ENCODE measurements around the gene TSPAN4.
A peak's percentile ranks its signal among the peaks of the same experiment; 100 is the strongest.

Gene TSPAN4

GRCh38 chr11:808427-809286, 34.0 kb upstream of the TSPAN4 start:
- DNase-seq = peak; percentile 68

DNA sequence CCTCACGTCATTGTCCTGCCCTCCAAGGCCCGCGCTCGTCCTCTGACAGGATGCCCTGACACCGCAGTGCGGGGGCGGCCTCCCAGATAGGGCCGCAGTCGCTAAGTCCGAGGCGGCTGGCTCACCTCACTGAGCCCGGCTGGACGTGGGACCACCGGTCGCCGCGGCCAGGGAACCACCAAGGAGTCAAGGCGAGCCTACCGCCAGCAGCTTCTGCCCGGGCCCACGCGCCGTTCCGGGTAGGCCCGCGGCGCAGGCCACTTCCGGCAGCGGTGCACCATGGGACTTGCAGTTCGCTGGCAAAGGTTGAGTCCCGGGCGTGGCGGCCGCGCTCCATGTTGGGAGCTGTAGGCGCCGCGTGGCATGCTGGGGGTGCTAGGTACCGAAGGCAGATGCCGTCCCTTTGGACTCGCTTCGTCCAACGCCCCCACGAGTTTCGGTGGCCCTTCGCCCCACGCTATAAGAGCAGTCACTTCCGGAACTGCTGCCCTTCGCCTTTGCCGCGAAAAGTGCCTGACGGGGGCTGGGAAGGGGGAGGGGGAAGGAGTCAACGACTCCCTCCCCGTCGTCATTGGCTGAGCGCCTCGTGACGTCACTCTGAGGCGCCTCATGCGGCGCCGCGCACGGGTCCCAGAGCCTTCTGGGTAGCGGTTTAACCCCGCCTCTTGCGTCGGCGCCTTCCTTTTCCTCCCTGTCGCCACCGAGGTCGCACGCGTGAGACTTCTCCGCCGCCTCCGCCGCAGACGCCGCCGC, 33.2 kb upstream of the TSPAN4 start, which contains the start of gene RPLP2:
TSS of gene RPLP2 (plus strand) at position 681 of the 753 bp plus-strand sequence. CDS start 268 bp downstream, outside the sequence.
- DNase-seq = peak; percentile 97

GRCh38 chr11:810040-810567, 32.5 kb upstream of the TSPAN4 start:
- DNase-seq = no peak

- no peak for DNase-seq
Measured at GRCh38 chr11:811446-812245, 31.0 kb upstream of the TSPAN4 start.

DNA sequence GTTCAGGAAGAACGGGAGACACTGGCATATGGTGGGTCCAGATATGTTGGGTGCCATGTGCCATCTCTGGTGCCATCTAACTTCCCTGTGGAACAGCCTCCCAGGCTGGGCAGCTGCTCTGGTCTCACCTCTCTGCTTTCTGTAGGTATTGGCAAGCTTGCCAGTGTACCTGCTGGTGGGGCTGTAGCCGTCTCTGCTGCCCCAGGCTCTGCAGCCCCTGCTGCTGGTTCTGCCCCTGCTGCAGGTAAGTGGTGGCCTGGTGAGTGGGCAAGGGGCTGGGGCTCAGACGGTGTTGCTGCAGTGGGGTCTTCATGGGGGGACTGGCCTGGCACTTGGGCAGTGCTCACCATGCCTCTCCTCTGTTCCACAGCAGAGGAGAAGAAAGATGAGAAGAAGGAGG, 30.3 kb upstream of the TSPAN4 start:
- no peak for DNase-seq

- no peak for DNase-seq
Measured at GRCh38 chr11:813072-813455, 29.6 kb upstream of the TSPAN4 start.

GRCh38 chr11:813456-814096, 29.1 kb upstream of the TSPAN4 start:
- DNase-seq = no peak

- DNase-seq = no peak
Measured at GRCh38 chr11:815675-816432, 26.8 kb upstream of the TSPAN4 start.

DNA sequence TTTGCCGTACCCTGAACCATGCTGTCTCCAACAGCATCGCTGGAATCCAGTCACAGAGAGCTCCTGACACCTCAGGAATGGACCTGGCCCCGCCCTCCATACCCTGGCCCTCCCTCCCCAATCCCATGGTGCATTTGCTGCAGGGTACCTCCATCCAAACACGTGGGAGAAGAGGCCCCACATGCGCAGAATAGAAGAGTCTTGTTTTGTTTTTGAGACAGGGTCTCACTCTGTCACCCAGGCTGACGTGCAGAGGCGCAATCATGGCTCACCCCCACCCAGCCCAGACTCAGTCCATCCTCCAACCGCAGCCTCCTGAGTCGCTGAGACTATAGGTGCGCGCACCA, 26.2 kb upstream of the TSPAN4 start:
- no peak for DNase-seq

GRCh38 chr11:818396-819128, 24.1 kb upstream of the TSPAN4 start, which contains the start of gene PNPLA2:
Gene PNPLA2 (plus strand): TSS chr11:818914. CDS start chr11:819719, 805 bp downstream.
- DNase-seq = no peak

GRCh38 chr11:819129-819931, 23.3 kb upstream of the TSPAN4 start:
- DNase-seq = peak; percentile 93

DNA sequence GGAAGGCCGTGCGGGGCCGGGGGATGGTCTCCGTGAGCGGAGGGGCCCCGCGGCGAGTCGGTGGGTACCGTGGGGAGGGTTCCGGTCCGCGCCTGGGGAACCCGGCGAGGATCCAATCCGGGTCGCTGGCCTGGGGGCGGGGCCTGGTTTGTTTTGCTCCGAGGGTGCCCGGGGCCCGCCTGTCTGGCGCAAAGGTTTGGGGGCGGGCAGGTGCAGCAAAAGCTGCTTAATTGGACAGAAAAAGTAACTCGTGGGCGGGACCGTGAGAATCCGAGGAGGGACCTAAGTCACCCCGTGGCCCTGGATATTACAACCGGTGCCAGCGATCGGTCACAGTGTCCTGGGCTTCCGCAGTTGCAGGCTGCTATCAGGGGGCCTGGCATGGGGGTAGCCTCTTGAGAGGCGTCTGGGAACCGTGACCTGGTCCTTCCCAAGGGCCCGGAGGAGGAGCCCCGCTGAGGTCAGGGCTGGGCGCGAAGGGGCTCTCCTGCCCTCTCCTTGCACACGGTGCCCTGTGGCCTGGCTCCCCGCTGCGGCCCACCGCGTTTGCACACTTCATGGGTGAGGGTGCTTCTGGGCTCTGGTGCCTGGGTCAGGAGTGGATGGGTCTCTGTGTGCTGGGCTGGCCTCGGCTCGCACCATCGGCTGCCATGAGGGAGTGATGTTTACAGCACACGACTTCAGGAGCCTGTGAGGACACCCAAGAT, 22.6 kb upstream of the TSPAN4 start:
- peak; percentile 96 for DNase-seq

DNA sequence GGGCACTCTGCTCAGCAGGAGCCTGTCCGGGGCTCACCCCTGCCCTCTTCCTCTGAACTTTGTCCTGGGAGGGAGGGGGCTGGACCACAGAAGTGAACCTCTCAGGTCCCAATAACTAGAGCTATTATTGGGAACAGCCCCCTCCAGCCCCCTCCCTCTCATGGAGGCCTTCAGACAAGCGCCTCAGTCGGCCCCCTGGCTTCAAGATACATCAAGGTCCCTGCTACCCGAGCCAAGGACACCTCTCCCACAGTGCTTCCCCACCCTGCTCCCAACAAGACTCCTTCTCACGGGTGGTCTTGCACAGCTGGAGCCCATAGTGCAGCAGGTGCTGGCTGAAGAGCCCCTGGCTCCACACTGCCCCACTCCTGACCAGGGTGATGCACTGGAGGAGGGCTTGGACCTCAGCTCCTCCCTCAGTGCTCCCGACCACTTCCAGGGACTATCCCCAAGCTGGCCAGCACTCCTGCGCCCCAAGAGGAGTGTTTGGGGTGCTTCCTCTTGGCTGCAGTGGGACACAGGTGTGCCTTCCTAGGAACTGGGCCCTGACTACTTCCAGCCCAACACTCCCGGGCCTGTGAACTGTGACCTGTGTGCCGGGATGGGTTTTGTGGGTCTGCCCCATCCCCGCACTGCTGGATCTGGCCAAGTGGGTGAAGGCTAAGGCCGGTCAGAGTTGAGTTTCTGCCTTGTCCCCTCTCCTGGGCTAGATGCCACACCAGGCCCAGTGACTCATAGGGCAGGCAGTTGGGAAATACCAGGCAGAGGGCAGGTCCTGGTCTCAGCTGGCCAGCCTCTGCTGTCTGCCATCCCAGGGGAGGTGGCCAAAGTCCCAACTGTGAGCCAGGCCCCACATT, 21.8 kb upstream of the TSPAN4 start:
- no peak for DNase-seq

DNA sequence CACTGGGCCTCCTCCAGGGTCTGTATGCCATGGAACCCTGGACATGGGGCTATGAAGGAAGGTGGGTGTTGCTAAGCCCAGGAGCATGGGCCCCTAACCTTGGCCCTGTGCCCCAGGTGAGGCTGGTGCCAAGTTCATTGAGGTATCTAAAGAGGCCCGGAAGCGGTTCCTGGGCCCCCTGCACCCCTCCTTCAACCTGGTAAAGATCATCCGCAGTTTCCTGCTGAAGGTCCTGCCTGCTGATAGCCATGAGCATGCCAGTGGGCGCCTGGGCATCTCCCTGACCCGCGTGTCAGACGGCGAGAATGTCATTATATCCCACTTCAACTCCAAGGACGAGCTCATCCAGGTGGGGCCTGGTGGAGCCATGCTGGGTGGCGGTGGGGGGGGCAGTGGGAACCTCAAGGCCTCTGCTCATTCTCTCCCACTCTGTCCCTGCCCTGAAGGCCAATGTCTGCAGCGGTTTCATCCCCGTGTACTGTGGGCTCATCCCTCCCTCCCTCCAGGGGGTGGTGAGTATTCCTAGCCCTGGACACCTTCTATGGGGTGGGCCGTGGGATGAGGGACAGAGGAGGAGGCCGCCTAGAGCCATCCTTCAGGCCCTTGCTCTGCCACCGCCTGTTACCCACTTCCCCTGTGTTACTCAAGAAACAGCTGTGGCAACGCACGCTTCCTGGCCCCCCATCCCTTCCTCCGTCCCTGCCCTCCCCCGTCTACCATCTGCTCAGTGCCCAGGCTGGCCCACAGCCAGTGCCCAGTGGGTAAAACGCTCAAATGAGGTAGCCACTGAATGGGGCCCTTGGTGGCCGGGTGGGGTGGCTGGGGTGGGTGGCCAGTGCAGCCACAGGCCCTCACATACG, 20.9 kb upstream of the TSPAN4 start:
- DNase-seq = no peak

DNA sequence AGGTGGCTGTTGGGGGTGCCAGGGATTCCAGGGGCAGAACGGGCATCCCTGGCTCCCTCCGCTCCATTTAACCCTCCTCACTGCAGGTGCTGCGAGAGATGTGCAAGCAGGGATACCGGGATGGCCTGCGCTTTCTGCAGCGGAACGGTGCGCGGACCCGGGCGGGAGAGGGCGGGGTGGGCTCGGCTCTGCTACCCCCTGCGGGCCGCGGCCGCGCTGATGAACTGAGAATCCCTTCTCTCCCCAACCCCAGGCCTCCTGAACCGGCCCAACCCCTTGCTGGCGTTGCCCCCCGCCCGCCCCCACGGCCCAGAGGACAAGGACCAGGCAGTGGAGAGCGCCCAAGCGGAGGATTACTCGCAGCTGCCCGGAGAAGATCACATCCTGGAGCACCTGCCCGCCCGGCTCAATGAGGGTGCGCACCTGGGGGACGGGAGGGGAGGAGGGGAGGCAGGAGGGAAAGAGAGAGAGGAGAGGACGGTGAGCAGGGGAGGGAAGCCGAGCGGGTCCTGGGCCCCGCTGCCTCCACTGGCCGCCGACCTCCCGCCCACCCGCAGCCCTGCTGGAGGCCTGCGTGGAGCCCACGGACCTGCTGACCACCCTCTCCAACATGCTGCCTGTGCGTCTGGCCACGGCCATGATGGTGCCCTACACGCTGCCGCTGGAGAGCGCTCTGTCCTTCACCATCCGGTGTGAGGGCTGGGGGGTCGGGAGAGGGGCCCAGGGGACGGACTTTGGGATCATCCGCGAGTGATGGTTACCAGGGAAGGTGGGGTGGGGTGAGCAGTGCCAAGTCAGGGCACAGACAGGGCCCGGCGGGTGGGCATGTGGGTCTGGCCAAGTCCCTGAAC, 19.0 kb upstream of the TSPAN4 start:
- DNase-seq = no peak

- no peak for DNase-seq
Measured at GRCh38 chr11:824292-824880, 18.3 kb upstream of the TSPAN4 start.

All from CD4-positive, alpha-beta T cell treated with Interleukin-17A for 1 hour (primary cell).